H1 (cell line): ENCODE results near the gene HOXD1. TPM values are rescaled to one million over a fixed set of nuclear protein-coding genes. Genes with fewer than 3 reads are reported as not detected.

ENCODE experiments used
- BCL11A ChIP-seq, 2 experiments: IDR thresholded peaks; one replicate each; pipeline ENCODE4 v1.6.1; 2011; ENCODE audit warnings: low read depth in 2 of 2, low read length in 2 of 2, mild to moderate bottlenecking in 2 of 2
- CHD2 ChIP-seq: IDR thresholded peaks from 2 replicates; pipeline ENCODE4 v1.6.1; 2012; ENCODE audit warnings: low read length, improper control_type of control experiment
- CREB1 ChIP-seq: IDR thresholded peaks from 2 replicates; pipeline ENCODE4 v1.6.1; 2012; ENCODE audit warnings: inconsistent platforms
- KDM1A ChIP-seq: fragments of 200-600, 300-600 bp; sonication (generic); IDR thresholded peaks from 2 replicates; pipeline ENCODE4 v1.7.1; 2016; ENCODE audit warnings: mild to moderate bottlenecking, low read length, borderline replicate concordance
- MAFK ChIP-seq: IDR thresholded peaks from 2 replicates; pipeline ENCODE4 v1.6.1; 2012; ENCODE audit warnings: low read depth, mild to moderate bottlenecking, improper control_type of control experiment, low read length
- NRF1 ChIP-seq: IDR thresholded peaks from 2 replicates; pipeline ENCODE4 v1.6.1; 2011; ENCODE audit warnings: mild to moderate bottlenecking, low read depth, low read length, improper control_type of control experiment
- POLR2AphosphoS5 ChIP-seq: IDR thresholded peaks from 2 replicates; pipeline ENCODE4 v1.6.1; 2011; ENCODE audit warnings: low read depth, low read length
- RFX5 ChIP-seq: IDR thresholded peaks from 2 replicates; pipeline ENCODE4 v1.6.1; 2011; ENCODE audit warnings: low read depth, low read length, improper control_type of control experiment, borderline replicate concordance
- SAP30 ChIP-seq: fragments of 300-600 bp; sonication (generic); IDR thresholded peaks from 2 replicates; pipeline ENCODE4 v1.7.1; 2012; ENCODE audit warnings: low read length, moderate library complexity, mild to moderate bottlenecking, inconsistent platforms; ENCODE audit not compliant: insufficient read depth, insufficient replicate concordance
- SIN3A ChIP-seq, 2 experiments: IDR thresholded peaks in 1 of 2; conservative IDR thresholded peaks in 1 of 2; 2 replicates each; pipeline ENCODE4 v1.6.1; 2011 to 2012; ENCODE audit warnings: low read length in 2 of 2, improper control_type of control experiment in 1 of 2, low read depth in 1 of 2, mild to moderate bottlenecking in 1 of 2
- SIX5 ChIP-seq: IDR thresholded peaks from 2 replicates; pipeline ENCODE4 v1.6.1; 2011; ENCODE audit warnings: mild to moderate bottlenecking, low read depth, low read length
- SP1 ChIP-seq: IDR thresholded peaks from 2 replicates; pipeline ENCODE4 v1.6.1; 2011; ENCODE audit warnings: low read depth, low read length
- SP4 ChIP-seq: IDR thresholded peaks from 2 replicates; pipeline ENCODE4 v1.6.1; 2012; ENCODE audit warnings: low read length, inconsistent platforms
- SRF ChIP-seq: IDR thresholded peaks from 2 replicates; pipeline ENCODE4 v1.6.1; 2011; ENCODE audit warnings: mild to moderate bottlenecking, low read depth, low read length, moderate library complexity
- SUZ12 ChIP-seq: fragments of 200-600 bp; sonication (generic); IDR thresholded peaks from 2 replicates; pipeline ENCODE4 v1.6.1; 2012; ENCODE audit warnings: mild to moderate bottlenecking, inconsistent platforms, low read length, moderate library complexity, mixed read lengths
- TAF7 ChIP-seq: optimal IDR thresholded peaks from 2 replicates; pipeline ENCODE3; 2011; ENCODE audit warnings: low read depth, mild to moderate bottlenecking, inconsistent platforms, low read length, moderate library complexity, borderline replicate concordance
- polyA plus RNA-seq, 7 experiments: library from polyadenylated mRNA; depleted of rRNA in 3 of 7; stranded (reverse) in 5 of 7; unstranded in 2 of 7; fragments of >200 nt in 5 of 7; fragments of 200-250 nt in 2 of 7; gene quantifications; 1 replicate in 5 of 7; 2 replicates in 1 of 7; 4 replicates in 1 of 7; pipeline versions ENCODE4 v1.2.1 to v1.2.3, GENCODE V29; 2011 to 2013; ENCODE audit warnings: missing spikeins in 2 of 7, mixed read lengths in 2 of 7
- total RNA-seq: library from RNA; stranded (reverse); fragmentation: NEBNext Ultra II Directional; extraction: Animal tissue kit (Norgen Biotek cat#: 25700); gene quantifications from 2 replicates; pipeline ENCODE4 v1.2.1, GENCODE V29; 2021
- TF ChIP-seq, protein P1 (sequence below): IDR thresholded peaks from 2 replicates; pipeline ENCODE4 v1.6.1; 2012; ENCODE audit warnings: inconsistent platforms
- TF ChIP-seq, protein P2 (sequence below): IDR thresholded peaks from 2 replicates; pipeline ENCODE4 v1.6.1; 2012; ENCODE audit warnings: inconsistent platforms
- TF ChIP-seq, protein P3 (sequence below): IDR thresholded peaks from 2 replicates; pipeline ENCODE4 v1.6.1; 2011; ENCODE audit warnings: low read length, improper control_type of control experiment
- TF ChIP-seq, protein P4 (sequence below), 3 experiments: IDR thresholded peaks; 1 replicate in 2 of 3; 2 replicates in 1 of 3; pipeline versions ENCODE4 v1.5.1 to v1.6.1; 2011; ENCODE audit warnings: low read length in 3 of 3, mild to moderate bottlenecking in 3 of 3, inconsistent platforms in 2 of 3, low read depth in 1 of 3, moderate library complexity in 1 of 3; ENCODE audit not compliant: insufficient read depth in 1 of 3; ENCODE audit errors: control extremely low read depth in 1 of 3

HOXD1 gene
- total and polyA plus RNA-seq, 2 of the 8 experiments (the other 6 are each of a cell fraction or from before 2014, with no cell fraction given), result 0.03 TPM; not detected in 1

DNA sequence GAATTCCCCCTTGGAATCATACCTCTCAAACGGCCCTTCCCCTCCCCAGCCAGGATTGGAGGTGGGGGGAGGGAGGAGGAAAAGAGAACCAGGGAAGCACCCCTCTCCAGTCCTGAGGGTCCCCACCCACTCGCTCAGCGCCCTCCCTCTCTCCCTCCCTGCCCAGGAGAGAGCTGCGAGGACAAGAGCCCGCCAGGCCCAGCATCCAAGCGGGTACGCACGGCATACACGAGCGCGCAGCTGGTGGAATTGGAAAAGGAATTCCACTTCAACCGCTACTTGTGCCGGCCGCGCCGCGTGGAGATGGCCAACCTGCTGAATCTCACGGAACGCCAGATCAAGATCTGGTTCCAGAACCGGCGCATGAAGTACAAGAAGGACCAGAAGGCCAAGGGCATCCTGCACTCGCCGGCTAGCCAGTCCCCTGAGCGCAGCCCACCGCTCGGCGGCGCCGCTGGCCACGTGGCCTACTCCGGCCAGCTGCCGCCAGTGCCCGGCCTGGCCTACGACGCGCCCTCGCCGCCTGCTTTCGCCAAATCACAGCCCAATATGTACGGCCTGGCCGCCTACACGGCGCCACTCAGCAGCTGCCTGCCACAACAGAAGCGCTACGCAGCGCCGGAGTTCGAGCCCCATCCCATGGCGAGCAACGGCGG, 17.0 kb upstream of the HOXD1 start (continued):
- TF ChIP-seq BCL11A (IDR thresholded peaks at IDR 0.05; ENCODE audit: low read depth in 2 of 2, low read length in 2 of 2) (no peak), SUZ12 (no peak; the same call in 1 of the 2 replicates), SP1 (peak; percentile 84), SIX5 (no peak), CHD2 (no peak), POLR2AphosphoS5 (no peak), TAF7 (no peak), SAP30 (no peak), CREB1 (peak; percentile 39; the same call in 1 of the 2 replicates), RFX5 (no peak), MAFK (no peak), SP4 (no peak), NRF1 (no peak), SIN3A (conservative IDR thresholded peaks at IDR 0.05 in 1 of 2, IDR thresholded peaks at IDR 0.05 in 1 of 2; ENCODE audit: low read depth in 1 of 2, low read length in 2 of 2) (0 out of 4 replicates have a peak, but pooled peaks of 1 of the 2 experiments have one; percentile 43), KDM1A (no peak), SRF (no peak)
- TF ChIP-seq, protein P1, sequence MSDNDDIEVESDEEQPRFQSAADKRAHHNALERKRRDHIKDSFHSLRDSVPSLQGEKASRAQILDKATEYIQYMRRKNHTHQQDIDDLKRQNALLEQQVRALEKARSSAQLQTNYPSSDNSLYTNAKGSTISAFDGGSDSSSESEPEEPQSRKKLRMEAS, result peak; percentile 98
- TF ChIP-seq, protein P2, sequence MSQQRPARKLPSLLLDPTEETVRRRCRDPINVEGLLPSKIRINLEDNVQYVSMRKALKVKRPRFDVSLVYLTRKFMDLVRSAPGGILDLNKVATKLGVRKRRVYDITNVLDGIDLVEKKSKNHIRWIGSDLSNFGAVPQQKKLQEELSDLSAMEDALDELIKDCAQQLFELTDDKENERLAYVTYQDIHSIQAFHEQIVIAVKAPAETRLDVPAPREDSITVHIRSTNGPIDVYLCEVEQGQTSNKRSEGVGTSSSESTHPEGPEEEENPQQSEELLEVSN, result peak; percentile 96
- TF ChIP-seq, protein P3, sequence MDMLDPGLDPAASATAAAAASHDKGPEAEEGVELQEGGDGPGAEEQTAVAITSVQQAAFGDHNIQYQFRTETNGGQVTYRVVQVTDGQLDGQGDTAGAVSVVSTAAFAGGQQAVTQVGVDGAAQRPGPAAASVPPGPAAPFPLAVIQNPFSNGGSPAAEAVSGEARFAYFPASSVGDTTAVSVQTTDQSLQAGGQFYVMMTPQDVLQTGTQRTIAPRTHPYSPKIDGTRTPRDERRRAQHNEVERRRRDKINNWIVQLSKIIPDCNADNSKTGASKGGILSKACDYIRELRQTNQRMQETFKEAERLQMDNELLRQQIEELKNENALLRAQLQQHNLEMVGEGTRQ, result peak; percentile 56; the same call in 1 of the 2 replicates
- TF ChIP-seq, protein P4, sequence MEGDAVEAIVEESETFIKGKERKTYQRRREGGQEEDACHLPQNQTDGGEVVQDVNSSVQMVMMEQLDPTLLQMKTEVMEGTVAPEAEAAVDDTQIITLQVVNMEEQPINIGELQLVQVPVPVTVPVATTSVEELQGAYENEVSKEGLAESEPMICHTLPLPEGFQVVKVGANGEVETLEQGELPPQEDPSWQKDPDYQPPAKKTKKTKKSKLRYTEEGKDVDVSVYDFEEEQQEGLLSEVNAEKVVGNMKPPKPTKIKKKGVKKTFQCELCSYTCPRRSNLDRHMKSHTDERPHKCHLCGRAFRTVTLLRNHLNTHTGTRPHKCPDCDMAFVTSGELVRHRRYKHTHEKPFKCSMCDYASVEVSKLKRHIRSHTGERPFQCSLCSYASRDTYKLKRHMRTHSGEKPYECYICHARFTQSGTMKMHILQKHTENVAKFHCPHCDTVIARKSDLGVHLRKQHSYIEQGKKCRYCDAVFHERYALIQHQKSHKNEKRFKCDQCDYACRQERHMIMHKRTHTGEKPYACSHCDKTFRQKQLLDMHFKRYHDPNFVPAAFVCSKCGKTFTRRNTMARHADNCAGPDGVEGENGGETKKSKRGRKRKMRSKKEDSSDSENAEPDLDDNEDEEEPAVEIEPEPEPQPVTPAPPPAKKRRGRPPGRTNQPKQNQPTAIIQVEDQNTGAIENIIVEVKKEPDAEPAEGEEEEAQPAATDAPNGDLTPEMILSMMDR (IDR thresholded peaks at IDR 0.05; ENCODE audit: control extremely low read depth in 1 of 3, insufficient read depth in 1 of 3, low read depth in 1 of 3, low read length in 3 of 3), result peak in 1 of 3 experiments; percentile 23; a peak in 1 of 4 replicates
